NCI-H774 (cell line): Measurements from ENCODE around the gene PLCL1.

ENCODE experiments used
- DNase-seq: peaks from one replicate; lab custom pipeline; 2025; lab: John Stamatoyannopoulos, UW

The PLCL1 gene

GRCh38 chr2:197927994-197928393 lies 123.6 kb downstream of the PLCL1 start:
- no peak for DNase-seq

GRCh38 chr2:197929008-197929885 lies 124.9 kb downstream of the PLCL1 start:
- DNase-seq, result no peak

- no peak for DNase-seq
Measured at GRCh38 chr2:197929886-197930227, 125.5 kb downstream of the PLCL1 start.

- no peak for DNase-seq
Measured at GRCh38 chr2:197930570-197931278, 126.3 kb downstream of the PLCL1 start.

- no peak for DNase-seq
Measured at GRCh38 chr2:197931661-197932312, 127.4 kb downstream of the PLCL1 start.

GRCh38 chr2:197932374-197932773 lies 128.0 kb downstream of the PLCL1 start:
- no peak for DNase-seq

- DNase-seq, result no peak
Measured at GRCh38 chr2:197934261-197934933, 130.0 kb downstream of the PLCL1 start.

GRCh38 chr2:197934934-197935289 lies 130.5 kb downstream of the PLCL1 start:
- DNase-seq, result no peak

- DNase-seq, result no peak
Measured at GRCh38 chr2:197937814-197938213, 133.4 kb downstream of the PLCL1 start.

- DNase-seq, result no peak
Measured at GRCh38 chr2:197938555-197938954, 134.2 kb downstream of the PLCL1 start.

GRCh38 chr2:197939787-197940186 lies 135.4 kb downstream of the PLCL1 start:
- DNase-seq, result no peak

GRCh38 chr2:197940382-197940781 lies 136.0 kb downstream of the PLCL1 start:
- no peak for DNase-seq

GRCh38 chr2:197941715-197942114 lies 137.3 kb downstream of the PLCL1 start:
- no peak for DNase-seq

- DNase-seq, result no peak
Measured at GRCh38 chr2:197943731-197944130, 139.3 kb downstream of the PLCL1 start.

- DNase-seq, result no peak
Measured at GRCh38 chr2:197944416-197945096, 140.2 kb downstream of the PLCL1 start.

GRCh38 chr2:197946562-197946961 lies 142.2 kb downstream of the PLCL1 start:
- peak; percentile 9 for DNase-seq

GRCh38 chr2:197947219-197947757 lies 142.9 kb downstream of the PLCL1 start:
- no peak for DNase-seq

- no peak for DNase-seq
Measured at GRCh38 chr2:197949224-197949623, 144.8 kb downstream of the PLCL1 start.

GRCh38 chr2:197950006-197950405 lies 145.6 kb downstream of the PLCL1 start:
- DNase-seq, result no peak

- no peak for DNase-seq
Measured at GRCh38 chr2:197950724-197951123, 146.3 kb downstream of the PLCL1 start.

GRCh38 chr2:197952540-197953202 lies 148.3 kb downstream of the PLCL1 start:
- no peak for DNase-seq
